ENCODE measurements around the gene PRKCD.

PRKCD gene

GRCh38 chr3:53194210-53195065 lies 33.4 kb downstream of the PRKCD start:
- peak overlapping the region; percentile 61 for H3K27ac ChIP-seq
- TF ChIP-seq ZFX (IDR thresholded peaks at IDR 0.05; ENCODE audit: borderline replicate concordance), result no peak
- TF ChIP-seq CTCF (IDR thresholded peaks at IDR 0.05), result no peak

GRCh38 chr3:53195066-53195450 lies 34.0 kb downstream of the PRKCD start:
- H3K27ac ChIP-seq, result no peak overlapping the region
- TF ChIP-seq ZFX (IDR thresholded peaks at IDR 0.05; ENCODE audit: borderline replicate concordance) (no peak), CTCF (IDR thresholded peaks at IDR 0.05) (no peak)

- H3K27ac ChIP-seq, result no peak overlapping the region
- TF ChIP-seq ZFX (IDR thresholded peaks at IDR 0.05; ENCODE audit: borderline replicate concordance) (no peak), CTCF (IDR thresholded peaks at IDR 0.05) (peak; percentile 99)
Measured at GRCh38 chr3:53195602-53196574, 34.9 kb downstream of the PRKCD start.

GRCh38 chr3:53196575-53197407 lies 35.8 kb downstream of the PRKCD start:
- H3K27ac ChIP-seq, result no peak overlapping the region
- TF ChIP-seq CTCF (IDR thresholded peaks at IDR 0.05) (peak; percentile 29), ZFX (IDR thresholded peaks at IDR 0.05; ENCODE audit: borderline replicate concordance) (no peak)

- TF ChIP-seq ZFX (IDR thresholded peaks at IDR 0.05; ENCODE audit: borderline replicate concordance), result no peak
- TF ChIP-seq CTCF (IDR thresholded peaks at IDR 0.05), result 0 out of 2 replicates have a peak, but pooled peaks have one; percentile 6
- no peak overlapping the region for H3K27ac ChIP-seq
Measured at GRCh38 chr3:53198256-53198977, 37.4 kb downstream of the PRKCD start.

GRCh38 chr3:53198996-53199395 lies 38.0 kb downstream of the PRKCD start:
- TF ChIP-seq CTCF (IDR thresholded peaks at IDR 0.05) (no peak), ZFX (IDR thresholded peaks at IDR 0.05; ENCODE audit: borderline replicate concordance) (no peak)
- H3K27ac ChIP-seq, result no peak overlapping the region
